GM11168 (cell line): ENCODE measurements around the gene PTPN11.

Experiments
- in situ Hi-C: fragments of 300-500 bp; cut with MboI; formaldehyde crosslinking; loops from one replicate; pipeline ENCODE4 v1.12.0; 2022; ENCODE audit warnings: low sequenced_read_pairs; ENCODE audit not compliant: unreplicated experiment

PTPN11 gene

GRCh38 chr12:112535637-112536366 is 117.1 kb downstream of the PTPN11 start:
- in situ Hi-C loops, result no loop called here

DNA sequence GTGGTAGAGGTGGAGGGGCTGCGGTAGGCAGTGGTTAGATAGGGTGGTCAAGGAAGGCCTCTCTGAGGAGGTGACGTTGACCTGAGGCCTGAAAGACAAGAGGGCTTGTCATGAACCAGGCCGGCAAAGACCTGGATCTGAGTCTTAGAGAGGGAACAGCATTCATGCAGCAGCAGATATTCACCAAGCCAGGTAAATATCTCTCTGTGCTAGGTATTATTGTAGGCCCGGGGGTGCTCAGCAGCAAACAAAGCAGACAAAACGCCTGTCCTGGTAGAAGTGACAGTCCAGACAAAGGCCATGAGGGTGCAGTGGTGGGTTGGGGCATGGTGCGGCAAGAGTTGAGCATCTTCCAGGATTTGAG is 117.6 kb downstream of the PTPN11 start:
- in situ Hi-C loops, result no loop called here

DNA sequence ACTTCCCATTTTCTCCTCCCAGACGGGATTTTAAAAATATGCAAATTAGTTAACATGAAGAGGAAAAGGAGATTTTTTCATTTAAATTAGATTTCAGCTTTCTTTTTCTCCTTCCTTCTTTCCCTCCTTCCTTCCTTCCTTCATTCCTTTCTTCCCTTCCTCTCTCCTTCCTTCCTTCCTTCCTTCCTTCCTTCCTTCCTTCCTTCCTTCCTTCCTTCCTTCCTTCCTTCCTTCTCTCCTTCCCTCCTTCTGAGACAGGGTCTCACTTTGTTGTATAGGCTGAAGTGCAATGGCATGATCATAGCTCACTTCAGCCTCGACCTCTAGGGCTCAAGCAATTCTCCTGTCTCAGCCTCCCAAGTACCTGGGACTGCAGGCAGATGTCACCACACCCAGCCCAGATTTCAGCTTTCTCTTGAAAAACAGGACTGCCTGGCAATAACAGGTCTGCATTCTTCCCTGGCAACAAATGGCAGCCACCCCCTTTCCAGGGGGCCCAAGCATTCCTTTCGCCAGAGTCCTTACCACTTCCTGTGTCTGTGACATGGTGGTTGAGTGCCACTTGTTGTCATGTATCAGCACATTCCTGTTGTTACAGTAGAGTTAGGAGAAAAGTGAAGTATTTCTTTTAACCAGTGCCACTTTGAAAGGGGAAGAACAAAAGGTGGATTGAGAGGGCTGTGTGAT is 119.1 kb downstream of the PTPN11 start:
- in situ Hi-C loops, result no loop called here

DNA sequence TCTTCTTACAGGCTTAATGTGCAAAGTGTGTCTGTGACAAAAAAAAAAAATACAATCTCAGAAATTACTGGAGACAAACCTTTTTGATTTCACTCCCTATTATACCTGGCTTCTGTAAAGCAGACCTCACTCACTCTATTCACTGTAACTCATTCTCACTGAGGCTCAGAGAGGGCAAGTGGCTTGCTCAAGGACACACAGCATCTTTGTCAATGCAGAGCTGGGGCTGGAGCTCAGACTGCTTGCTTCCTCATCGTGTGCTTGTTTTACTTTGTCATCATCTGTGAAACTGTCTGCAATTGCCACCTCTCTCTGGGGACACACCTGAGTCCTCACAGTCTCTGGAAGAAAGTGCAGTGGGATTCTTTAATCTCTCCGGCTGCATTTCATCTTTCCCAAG is 120.0 kb downstream of the PTPN11 start:
- in situ Hi-C loops, result no loop called here

GRCh38 chr12:112539221-112539620 is 120.5 kb downstream of the PTPN11 start:
- in situ Hi-C loops, result no loop called here

- in situ Hi-C loops, result no loop called here
Measured at GRCh38 chr12:112540021-112540420, 121.3 kb downstream of the PTPN11 start.

DNA sequence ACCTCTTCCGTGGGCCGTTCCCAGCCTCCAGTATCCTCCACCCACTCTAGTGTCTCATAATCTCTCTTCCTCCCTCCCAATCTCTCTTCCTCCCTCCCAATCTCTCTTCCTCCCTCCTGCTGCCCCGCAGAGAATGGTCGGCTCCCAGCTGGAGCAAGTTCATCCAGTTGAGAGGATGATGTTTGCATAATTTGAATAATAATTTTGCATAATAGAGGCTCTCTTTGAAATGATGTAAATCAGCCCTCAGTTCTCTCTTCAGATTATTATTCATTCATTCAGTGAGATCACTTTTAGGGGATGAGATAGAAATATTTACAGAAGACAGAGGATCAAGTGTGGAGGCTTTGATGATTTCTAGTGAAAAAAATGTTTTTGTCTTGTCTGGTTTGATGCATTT is 125.0 kb downstream of the PTPN11 start:
- in situ Hi-C loops, result no loop called here

DNA sequence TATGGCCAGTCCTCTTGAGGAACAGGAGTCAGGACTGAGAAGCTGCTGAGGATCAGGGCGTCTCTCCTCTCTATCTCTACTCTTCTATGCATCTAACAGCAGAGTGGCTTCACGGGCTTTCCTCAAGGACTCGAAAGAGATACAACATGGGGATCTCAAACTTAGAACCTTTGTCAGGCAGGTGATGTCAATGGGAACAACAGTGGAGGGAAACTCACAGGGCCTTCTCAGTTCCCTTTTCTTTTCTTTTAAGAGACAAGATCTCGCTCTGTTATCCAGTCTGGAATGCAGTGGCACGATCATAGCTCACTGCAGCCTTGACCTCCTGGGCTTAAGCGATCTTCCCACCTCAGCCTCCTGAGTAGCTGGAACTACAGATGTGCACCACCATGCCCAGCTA is 127.6 kb downstream of the PTPN11 start:
- in situ Hi-C loops, result no loop called here

GRCh38 chr12:112546996-112547395 is 128.2 kb downstream of the PTPN11 start:
- in situ Hi-C loops, result no loop called here

- in situ Hi-C loops, result no loop called here
Measured at GRCh38 chr12:112549031-112549430, 130.3 kb downstream of the PTPN11 start.

- in situ Hi-C loops, result no loop called here
Measured at GRCh38 chr12:112551681-112552080, 132.9 kb downstream of the PTPN11 start.

- in situ Hi-C loops, result no loop called here
Measured at GRCh38 chr12:112555621-112556233, 137.0 kb downstream of the PTPN11 start.

DNA sequence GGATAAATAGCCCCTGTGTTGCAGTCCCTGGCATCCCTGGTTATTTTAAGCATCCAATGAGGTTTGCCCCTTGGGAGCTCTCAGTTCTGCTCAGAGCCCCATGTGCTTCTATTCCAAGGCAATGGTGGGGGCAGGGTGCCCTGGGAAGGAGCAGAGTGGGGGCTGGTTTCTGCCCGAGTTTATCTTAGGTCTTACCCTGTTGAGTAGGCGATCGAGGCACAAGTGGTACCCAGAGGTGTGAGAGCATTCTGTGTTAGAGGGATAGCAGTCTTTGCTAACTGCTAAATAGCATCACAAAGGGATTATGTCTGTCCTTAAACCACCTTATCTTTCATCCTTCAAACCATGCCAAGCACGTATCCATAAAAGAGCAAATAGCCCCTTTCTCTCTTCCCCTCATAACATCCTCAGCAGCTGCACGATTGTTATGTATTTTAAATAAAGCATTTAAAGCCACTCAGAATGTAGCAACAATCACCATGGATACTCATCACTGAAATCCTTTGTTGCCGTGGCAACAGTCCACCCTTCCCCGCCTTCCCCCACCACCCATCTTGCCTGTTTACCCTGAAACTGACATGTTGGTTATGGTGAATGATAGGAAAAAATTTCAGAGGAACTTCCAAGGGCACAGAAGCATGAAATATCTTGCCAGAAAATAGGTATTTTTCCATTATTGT is 139.3 kb downstream of the PTPN11 start:
- in situ Hi-C loops, result no loop called here
